ENCODE data around the gene TERT.
"Not testable (repeated sequence)": the region's sequence is repeated elsewhere in the genome, so short reads cannot be mapped to it uniquely, and the experiment has no call there.

The TERT gene

GRCh38 chr5:1278656-1279442 is 16.0 kb downstream of the TERT start:
- no peak for DNase-seq (ENCODE audit: low read depth)

- no peak for DNase-seq (ENCODE audit: low read depth)
These were observed 16.7 kb downstream of the TERT start for GRCh38 chr5:1278216-1278615.

- no peak for DNase-seq (ENCODE audit: low read depth)
These were observed 17.1 kb downstream of the TERT start for GRCh38 chr5:1277781-1278180.

GRCh38 chr5:1277331-1277730 is 17.5 kb downstream of the TERT start:
- no peak for DNase-seq (ENCODE audit: low read depth)

- DNase-seq (ENCODE audit: low read depth): no peak
These were observed 17.9 kb downstream of the TERT start for GRCh38 chr5:1276930-1277329.

- not testable (repeated sequence) for DNase-seq (ENCODE audit: low read depth)
These were observed 19.2 kb downstream of the TERT start for GRCh38 chr5:1275397-1276391.

- DNase-seq (ENCODE audit: low read depth): no peak
These were observed 20.4 kb downstream of the TERT start for GRCh38 chr5:1274471-1274870.

GRCh38 chr5:1273745-1274144 is 21.1 kb downstream of the TERT start:
- DNase-seq (ENCODE audit: low read depth): no peak

GRCh38 chr5:1272201-1272600 is 22.7 kb downstream of the TERT start:
- no peak for DNase-seq (ENCODE audit: low read depth)

- no peak for DNase-seq (ENCODE audit: low read depth)
These were observed 23.6 kb downstream of the TERT start for GRCh38 chr5:1270933-1271914.

- no peak for DNase-seq (ENCODE audit: low read depth)
These were observed 24.4 kb downstream of the TERT start for GRCh38 chr5:1270426-1270825.

- DNase-seq (ENCODE audit: low read depth): no peak
These were observed 26.2 kb downstream of the TERT start for GRCh38 chr5:1268666-1269065.

- DNase-seq (ENCODE audit: low read depth): no peak
These were observed 26.8 kb downstream of the TERT start for GRCh38 chr5:1268056-1268455.

GRCh38 chr5:1267464-1267863 is 27.4 kb downstream of the TERT start:
- not testable (repeated sequence) for DNase-seq (ENCODE audit: low read depth)

GRCh38 chr5:1266791-1267190 is 28.1 kb downstream of the TERT start:
- no peak for DNase-seq (ENCODE audit: low read depth)

GRCh38 chr5:1265461-1266455 is 29.1 kb downstream of the TERT start:
- DNase-seq (ENCODE audit: low read depth): no peak

GRCh38 chr5:1265026-1265425 is 29.8 kb downstream of the TERT start:
- no peak for DNase-seq (ENCODE audit: low read depth)

GRCh38 chr5:1264211-1264610 is 30.7 kb downstream of the TERT start:
- no peak for DNase-seq (ENCODE audit: low read depth)

GRCh38 chr5:1262381-1262780 is 32.5 kb downstream of the TERT start:
- no peak for DNase-seq (ENCODE audit: low read depth)

- no peak for DNase-seq (ENCODE audit: low read depth)
These were observed 33.2 kb downstream of the TERT start for GRCh38 chr5:1261643-1262042.

Data from stimulated activated CD4-positive, alpha-beta T cell treated with anti-CD3 and anti-CD28 coated beads, Interleukin-2, amount 100 ng/mL, for 4 hours (primary cell).